CD14-positive monocyte (primary cell): ENCODE results near the gene WIPF3. TPM values are rescaled to one million over a fixed set of nuclear protein-coding genes. Genes with fewer than 3 reads are reported as not detected.

Experiments used
- DNase-seq, 3 donors: peaks; one replicate each; pipeline ENCODE4 v3.0.0-alpha.2; 2011 to 2022
- H2AFZ ChIP-seq: 2 replicates; pipeline ENCODE4 v1.6.0; 2012; ENCODE audit warnings: mild to moderate bottlenecking, low read depth, low read length, inconsistent platforms; ENCODE audit not compliant: insufficient read depth, poor library complexity, severe bottlenecking
- H3K27ac ChIP-seq, 2 donors: 1 replicate in 1 of 2; 2 replicates in 1 of 2; pipeline ENCODE4 v1.5.1; 2012 to 2013; ENCODE audit warnings: low read length in 2 of 2, control low read depth in 1 of 2, inconsistent platforms in 1 of 2, low read depth in 1 of 2, mild to moderate bottlenecking in 1 of 2
- H3K27me3 ChIP-seq, 2 donors: one replicate each; pipeline versions ENCODE4 v1.6.0 to v1.6.1; 2011 to 2013; ENCODE audit warnings: low read length in 2 of 2; ENCODE audit not compliant: control insufficient read depth in 2 of 2, insufficient read depth in 2 of 2
- H3K36me3 ChIP-seq, 2 donors: replicated peaks in 1 of 2; 1 replicate in 1 of 2; 2 replicates in 1 of 2; pipeline versions ENCODE4 v1.5.1 to v1.6.1; 2012 to 2013; ENCODE audit warnings: low read length in 2 of 2, control low read depth in 1 of 2, inconsistent platforms in 1 of 2, mild to moderate bottlenecking in 1 of 2; ENCODE audit not compliant: insufficient read depth in 2 of 2, control insufficient read depth in 1 of 2
- H3K4me1 ChIP-seq, 2 donors: 1 replicate in 1 of 2; 2 replicates in 1 of 2; pipeline versions ENCODE4 v1.5.1 to v1.6.1; 2012 to 2013; ENCODE audit warnings: low read length in 2 of 2, control low read depth in 1 of 2, inconsistent platforms in 1 of 2, mild to moderate bottlenecking in 1 of 2, moderate library complexity in 1 of 2; ENCODE audit not compliant: insufficient read depth in 2 of 2, control insufficient read depth in 1 of 2
- H3K4me2 ChIP-seq: replicated peaks from 2 replicates; pipeline ENCODE3; 2012; ENCODE audit warnings: low read length, moderate library complexity, mild to moderate bottlenecking; ENCODE audit not compliant: poor library complexity, severe bottlenecking; ENCODE audit errors: extremely low read depth
- H3K4me3 ChIP-seq, 3 experiments: fragments of 200-600 bp in 1 of 3; sonication (generic) in 1 of 3; replicated peaks in 1 of 3; 1 replicate in 2 of 3; 2 replicates in 1 of 3; pipeline ENCODE4 v1.5.1; 2011 to 2013; ENCODE audit warnings: low read length in 3 of 3, mild to moderate bottlenecking in 3 of 3, control low read depth in 2 of 3, low read depth in 2 of 3, inconsistent platforms in 1 of 3, moderate library complexity in 1 of 3
- H3K79me2 ChIP-seq: 2 replicates; pipeline ENCODE4 v1.6.0; 2012; ENCODE audit warnings: mild to moderate bottlenecking, control low read depth, inconsistent platforms, low read length, moderate library complexity; ENCODE audit not compliant: insufficient read depth
- H3K9ac ChIP-seq: 2 replicates; pipeline ENCODE4 v1.6.0; 2017; ENCODE audit warnings: low read length, mild to moderate bottlenecking; ENCODE audit not compliant: insufficient read depth, poor library complexity, severe bottlenecking
- H3K9me3 ChIP-seq, 2 donors: replicated peaks in 1 of 2; 1 replicate in 1 of 2; 2 replicates in 1 of 2; pipeline versions ENCODE4 v1.5.1 to v1.6.1; 2012 to 2013; ENCODE audit warnings: low read length in 2 of 2, control low read depth in 1 of 2; ENCODE audit not compliant: control insufficient read depth in 1 of 2, insufficient read depth in 1 of 2
- H4K20me1 ChIP-seq: 2 replicates; pipeline ENCODE4 v1.6.0; 2012; ENCODE audit warnings: mild to moderate bottlenecking, low read length, control low read depth, moderate library complexity; ENCODE audit not compliant: insufficient read depth
- H3K27ac Mint-ChIP-seq, 7 donors: one replicate each; pipeline ENCODE4 v1.8.0; 2020; ENCODE audit warnings: mild to moderate bottlenecking in 7 of 7, mixed read lengths in 7 of 7, moderate library complexity in 6 of 7, inconsistent platforms in 2 of 7
- H3K27me3 Mint-ChIP-seq, 3 donors: one replicate each; pipeline ENCODE4 v1.8.0; 2021 to 2022; ENCODE audit warnings: low read depth in 3 of 3, mild to moderate bottlenecking in 3 of 3, mixed read lengths in 3 of 3, moderate library complexity in 3 of 3, inconsistent platforms in 1 of 3
- H3K36me3 Mint-ChIP-seq, 2 donors: one replicate each; pipeline ENCODE4 v1.8.0; 2020; ENCODE audit warnings: mixed read lengths in 2 of 2, inconsistent platforms in 1 of 2, mild to moderate bottlenecking in 1 of 2
- H3K4me1 Mint-ChIP-seq: one replicate; pipeline ENCODE4 v1.8.0; 2020; ENCODE audit warnings: mild to moderate bottlenecking, mixed read lengths
- H3K4me3 Mint-ChIP-seq, 2 donors: one replicate each; pipeline ENCODE4 v1.8.0; 2020; ENCODE audit warnings: mild to moderate bottlenecking in 2 of 2, mixed read lengths in 2 of 2, moderate library complexity in 1 of 2
- H3K9me3 Mint-ChIP-seq, 7 donors: one replicate each; pipeline ENCODE4 v1.8.0; 2020 to 2022; ENCODE audit warnings: mixed read lengths in 7 of 7, mild to moderate bottlenecking in 6 of 7, moderate library complexity in 6 of 7, inconsistent platforms in 2 of 7
- CTCF ChIP-seq: fragments of 200-600 bp; IDR thresholded peaks from one replicate; pipeline ENCODE4 v1.8.0; 2022; ENCODE audit warnings: antibody characterized with exemption, mild to moderate bottlenecking
- WGBS: methylation state at CpG from one replicate; pipeline ENCODE4 v1.1.5; 2013; ENCODE audit warnings: missing lambda C conversion rate; ENCODE audit not compliant: insufficient coverage; 5-methylcytosine and 5-hydroxymethylcytosine counted together
- intact Hi-C, 2 donors: fragments of 100-400 bp; cut with micrococcal nuclease; formaldehyde crosslinking; loops; one replicate each; pipeline versions ENCODE4 v1.15.0 to v1.15.1; 2023
- polyA plus RNA-seq, 3 donors: library from polyadenylated mRNA; depleted of rRNA in 1 of 3; unstranded in 2 of 3; stranded (reverse) in 1 of 3; fragments of 300-500 nt in 2 of 3; fragments of >200 nt in 1 of 3; fragmentation: Illumina TruSeq in 2 of 3; gene quantifications; 1 replicate in 2 of 3; 2 replicates in 1 of 3; pipeline ENCODE4 v1.2.3, GENCODE V29; 2012 to 2021

WIPF3 gene
- polyA plus RNA-seq, 3 donors, result not detected

- Histone ChIP-seq H3K27me3 (no peaks in the 10 kb centered on the region), H3K9me3 (no peaks in the 10 kb centered on the region), H3K27ac (peak overlapping the region in 1 of 2 donors; percentile 62), H3K79me2 (no peaks in the 10 kb centered on the region), H3K4me2 (peak overlapping the region; percentile 14), H3K4me1 (peaks cover 12 to 20% of the 10 kb centered on the region in 2 donors), H4K20me1 (no peaks in the 10 kb centered on the region), H3K4me3 (no peak overlapping the region), H3K36me3 (no peaks in the 10 kb centered on the region), H3K9ac (no peak overlapping the region), H2AFZ (no peak overlapping the region)
- no peak for TF ChIP-seq CTCF
- Mint-ChIP-seq H3K9me3 (peaks cover 0 to 2% (median 0%) of the 10 kb centered on the region in 7 donors), H3K27me3 (peaks cover 0 to 1% (median 1%) of the 10 kb centered on the region in 3 donors), H3K27ac (peak overlapping the region in 6 of 7 donors; percentile 15 to 91 (median 64)), H3K4me1 (peaks cover 42% of the 10 kb centered on the region), H3K36me3 (no peaks in the 10 kb centered on the region), H3K4me3 (peak overlapping the region in 1 of 2 donors; percentile 67)
- intact Hi-C loops, result no loop called here
- 86% methylated on average over 1 of the region's 4 CpGs for WGBS
- peak; percentile 51 to 77 (median 59) for DNase-seq
Measured at GRCh38 chr7:29859524-29860185, 53.3 kb downstream of the WIPF3 start.

DNA sequence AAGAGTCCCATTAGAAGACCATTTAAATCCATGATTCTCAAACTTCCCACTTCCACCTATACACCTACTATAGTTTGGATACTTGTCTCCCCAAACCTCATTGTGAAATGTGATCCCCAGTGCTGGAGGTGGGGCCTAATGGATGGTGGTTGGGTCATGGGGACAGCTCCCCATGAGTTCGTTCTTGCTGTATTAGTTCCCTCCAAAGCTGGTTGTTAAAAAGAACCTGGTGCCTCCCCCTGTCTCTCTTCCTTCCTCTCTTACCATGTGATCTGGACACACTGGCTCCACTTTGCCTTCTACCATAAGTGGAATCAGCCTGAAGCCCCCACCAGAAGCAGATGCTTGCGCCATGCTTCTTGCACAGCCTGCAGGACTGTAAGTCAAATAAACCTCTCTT is 53.9 kb downstream of the WIPF3 start:
- Mint-ChIP-seq H3K4me1 (peaks cover 43% of the 10 kb centered on the region), H3K36me3 (no peaks in the 10 kb centered on the region), H3K4me3 (no peak overlapping the region), H3K9me3 (peaks cover 0 to 2% (median 0%) of the 10 kb centered on the region in 7 donors), H3K27me3 (peaks cover 0 to 1% (median 1%) of the 10 kb centered on the region in 3 donors), H3K27ac (peak overlapping the region in 5 of 7 donors; percentile 44 to 91 (median 70))
- no peaks in the 10 kb centered on the region for H3K79me2 ChIP-seq
- no peaks in the 10 kb centered on the region for H3K36me3 ChIP-seq
- 0% methylated on average over 1 of the region's 2 CpGs for WGBS
- H3K27me3 ChIP-seq, result no peaks in the 10 kb centered on the region
- no peak overlapping the region for H2AFZ ChIP-seq
- no peak overlapping the region for H3K4me2 ChIP-seq
- H4K20me1 ChIP-seq, result no peaks in the 10 kb centered on the region
- H3K9me3 ChIP-seq, result no peaks in the 10 kb centered on the region
- intact Hi-C loops, result no loop called here
- no peak for TF ChIP-seq CTCF
- DNase-seq, result peak in 1 of 3 donors; percentile 9
- peak overlapping the region in 1 of 2 donors; percentile 62 for H3K27ac ChIP-seq
- no peak overlapping the region for H3K4me3 ChIP-seq
- H3K4me1 ChIP-seq, result peaks cover 12 to 20% of the 10 kb centered on the region in 2 donors
- H3K9ac ChIP-seq, result no peak overlapping the region
